Fibroblast of peridontal ligament (primary cell): ENCODE results near the gene DEFB119.
"Not testable (repeated sequence)": the region's sequence is repeated elsewhere in the genome, so short reads cannot be mapped to it uniquely, and the experiment has no call there.

Experiments
- DNase-seq: peaks from one replicate; pipeline ENCODE4 v3.0.0-alpha.2; 2010; ENCODE audit errors: extremely low read depth

Gene DEFB119

GRCh38 chr20:31390490-31390889 is at the start of gene DEFB119:
TSS of gene DEFB119 (minus strand) at chr20:31390590. CDS start at chr20:31390483, 107 bp downstream.
- DNase-seq = no peak

- DNase-seq = no peak
Observed at GRCh38 chr20:31430568-31431115, 40.3 kb upstream of the DEFB119 start.

GRCh38 chr20:31427576-31427975 is 37.2 kb upstream of the DEFB119 start:
- not testable (repeated sequence) for DNase-seq

GRCh38 chr20:31426891-31427551 is 36.6 kb upstream of the DEFB119 start:
- DNase-seq = not testable (repeated sequence)

GRCh38 chr20:31425797-31426196 is 35.4 kb upstream of the DEFB119 start:
- DNase-seq = no peak

- no peak for DNase-seq
Observed at GRCh38 chr20:31418307-31418706, 27.9 kb upstream of the DEFB119 start.

- no peak for DNase-seq
Observed at GRCh38 chr20:31415653-31416052, 25.3 kb upstream of the DEFB119 start.

GRCh38 chr20:31414381-31414780 is 24.0 kb upstream of the DEFB119 start:
- DNase-seq = no peak

- DNase-seq = no peak
Observed at GRCh38 chr20:31410011-31410410, 19.6 kb upstream of the DEFB119 start.

- DNase-seq = no peak
Observed at GRCh38 chr20:31406115-31406514, 15.7 kb upstream of the DEFB119 start, which contains the start of gene DEFB121. TSS of gene DEFB121 (minus strand) at chr20:31406215. CDS start at chr20:31406152, 63 bp downstream.

GRCh38 chr20:31403886-31404285 is 13.5 kb upstream of the DEFB119 start:
- no peak for DNase-seq

GRCh38 chr20:31394900-31395299 is 4.5 kb upstream of the DEFB119 start:
- no peak for DNase-seq

- DNase-seq = no peak
Observed at GRCh38 chr20:31392836-31393235, 2.4 kb upstream of the DEFB119 start.

- no peak for DNase-seq
Observed at GRCh38 chr20:31374346-31374745, 16.0 kb downstream of the DEFB119 start.

- no peak for DNase-seq
Observed at GRCh38 chr20:31368301-31368700, 22.1 kb downstream of the DEFB119 start, which contains the start of gene DEFB118. TSS of gene DEFB118 (plus strand) at chr20:31368601. CDS start at chr20:31368651, 50 bp downstream.

- not testable (repeated sequence) for DNase-seq
Observed at GRCh38 chr20:31364272-31364671, 26.1 kb downstream of the DEFB119 start.

GRCh38 chr20:31363295-31363694 is 27.1 kb downstream of the DEFB119 start:
- DNase-seq = no peak

- DNase-seq = no peak
Observed at GRCh38 chr20:31355981-31356380, 34.4 kb downstream of the DEFB119 start.

GRCh38 chr20:31341470-31341869 is 48.9 kb downstream of the DEFB119 start:
- no peak for DNase-seq

- no peak for DNase-seq
Observed at GRCh38 chr20:31330893-31331292, 59.5 kb downstream of the DEFB119 start.
